Nephron progenitor cell (in vitro differentiated cells): Measurements from ENCODE around the gene ANKRD65.
"Not testable (repeated sequence)": the region's sequence is repeated elsewhere in the genome, so short reads cannot be mapped to it uniquely, and the experiment has no call there.

Source experiments
- DNase-seq: peaks from one replicate; pipeline ENCODE4 v3.0.0; 2021
- H3K27ac Mint-ChIP-seq: 2 replicates; pipeline ENCODE4 v1.8.0; 2021; ENCODE audit warnings: mild to moderate bottlenecking, moderate library complexity, mixed read lengths
- H3K27me3 Mint-ChIP-seq: 2 replicates; pipeline ENCODE4 v1.8.0; 2021; ENCODE audit warnings: mild to moderate bottlenecking, low read depth, mixed read lengths; ENCODE audit not compliant: poor library complexity
- H3K36me3 Mint-ChIP-seq: 2 replicates; pipeline ENCODE4 v1.8.0; 2021; ENCODE audit warnings: low read depth, mixed read lengths
- H3K4me1 Mint-ChIP-seq: 2 replicates; pipeline ENCODE4 v1.8.0; 2021; ENCODE audit warnings: mixed read lengths
- H3K4me3 Mint-ChIP-seq: 2 replicates; pipeline ENCODE4 v1.8.0; 2021; ENCODE audit warnings: mild to moderate bottlenecking, moderate library complexity, mixed read lengths
- H3K9me3 Mint-ChIP-seq: 2 replicates; pipeline ENCODE4 v1.8.0; 2021; ENCODE audit warnings: mild to moderate bottlenecking, moderate library complexity, mixed read lengths
- TF ChIP-seq, protein P1 (sequence below): fragments of 200-600 bp; sonication (generic); IDR thresholded peaks from 2 replicates; pipeline ENCODE4 v1.5.0; 2021; ENCODE audit warnings: antibody characterized with exemption

The ANKRD65 gene

DNA sequence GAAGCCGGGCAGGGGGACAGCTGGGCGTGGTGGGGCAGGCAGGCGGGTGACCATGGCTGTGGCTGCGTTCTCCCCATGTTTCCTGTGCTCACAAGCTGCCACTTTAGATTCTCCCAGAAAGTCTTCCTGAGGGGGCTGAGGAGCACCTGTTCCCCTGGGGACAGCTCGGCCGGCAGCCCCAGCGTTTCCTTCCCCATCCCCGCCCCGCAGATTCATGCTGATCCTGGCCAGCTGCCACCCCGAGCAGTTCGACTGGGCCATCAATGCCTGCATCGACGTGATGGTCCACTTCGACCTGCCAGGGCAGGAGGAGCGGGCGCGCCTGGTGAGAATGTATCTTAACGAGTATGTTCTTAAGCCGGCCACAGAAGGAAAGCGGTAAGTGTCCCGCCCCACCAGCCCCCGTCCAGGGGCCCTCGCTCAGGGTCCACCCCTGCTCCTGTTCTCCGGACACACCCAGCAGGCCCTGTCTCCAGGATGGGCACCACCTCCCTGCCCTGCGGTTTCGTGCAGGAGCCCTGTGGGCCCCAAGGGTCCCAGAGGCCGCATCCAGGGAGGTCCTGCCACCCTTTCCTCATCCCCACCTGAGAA is 39.6 kb upstream of the ANKRD65 start:
- no peaks in the 10 kb centered on the region for H3K27me3 Mint-ChIP-seq
- no peaks in the 10 kb centered on the region for H3K9me3 Mint-ChIP-seq
- DNase-seq: no peak
- TF ChIP-seq, protein P1, sequence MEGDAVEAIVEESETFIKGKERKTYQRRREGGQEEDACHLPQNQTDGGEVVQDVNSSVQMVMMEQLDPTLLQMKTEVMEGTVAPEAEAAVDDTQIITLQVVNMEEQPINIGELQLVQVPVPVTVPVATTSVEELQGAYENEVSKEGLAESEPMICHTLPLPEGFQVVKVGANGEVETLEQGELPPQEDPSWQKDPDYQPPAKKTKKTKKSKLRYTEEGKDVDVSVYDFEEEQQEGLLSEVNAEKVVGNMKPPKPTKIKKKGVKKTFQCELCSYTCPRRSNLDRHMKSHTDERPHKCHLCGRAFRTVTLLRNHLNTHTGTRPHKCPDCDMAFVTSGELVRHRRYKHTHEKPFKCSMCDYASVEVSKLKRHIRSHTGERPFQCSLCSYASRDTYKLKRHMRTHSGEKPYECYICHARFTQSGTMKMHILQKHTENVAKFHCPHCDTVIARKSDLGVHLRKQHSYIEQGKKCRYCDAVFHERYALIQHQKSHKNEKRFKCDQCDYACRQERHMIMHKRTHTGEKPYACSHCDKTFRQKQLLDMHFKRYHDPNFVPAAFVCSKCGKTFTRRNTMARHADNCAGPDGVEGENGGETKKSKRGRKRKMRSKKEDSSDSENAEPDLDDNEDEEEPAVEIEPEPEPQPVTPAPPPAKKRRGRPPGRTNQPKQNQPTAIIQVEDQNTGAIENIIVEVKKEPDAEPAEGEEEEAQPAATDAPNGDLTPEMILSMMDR: no peak
- no peak overlapping the region for H3K4me3 Mint-ChIP-seq
- H3K36me3 Mint-ChIP-seq: no peaks in the 10 kb centered on the region
- no peaks in the 10 kb centered on the region for H3K4me1 Mint-ChIP-seq
- no peak overlapping the region for H3K27ac Mint-ChIP-seq

DNA sequence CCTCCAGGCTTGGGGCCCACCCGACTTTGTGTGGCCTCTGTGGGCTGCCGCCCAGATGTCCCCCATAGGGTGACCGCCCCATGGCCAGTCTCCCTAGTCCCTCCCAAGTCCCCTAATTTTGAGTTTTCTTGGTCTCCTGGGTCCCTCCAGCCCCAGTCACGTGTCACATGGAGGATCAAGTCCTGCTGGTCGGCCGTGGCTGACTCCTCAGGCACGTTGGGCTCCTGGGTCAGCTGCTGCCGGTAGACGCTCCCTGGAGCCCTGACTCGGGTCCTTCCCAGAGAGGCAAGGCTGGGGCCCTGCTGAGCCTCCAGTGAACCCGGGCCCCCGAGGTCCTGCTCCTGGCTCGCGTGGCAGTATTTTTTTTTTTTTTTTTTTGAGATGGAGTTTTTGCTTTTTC is 38.6 kb upstream of the ANKRD65 start:
- not testable (repeated sequence) for DNase-seq, H3K36me3 Mint-ChIP-seq, H3K4me1 Mint-ChIP-seq, H3K4me3 Mint-ChIP-seq, H3K9me3 Mint-ChIP-seq, H3K27ac Mint-ChIP-seq, H3K27me3 Mint-ChIP-seq

DNA sequence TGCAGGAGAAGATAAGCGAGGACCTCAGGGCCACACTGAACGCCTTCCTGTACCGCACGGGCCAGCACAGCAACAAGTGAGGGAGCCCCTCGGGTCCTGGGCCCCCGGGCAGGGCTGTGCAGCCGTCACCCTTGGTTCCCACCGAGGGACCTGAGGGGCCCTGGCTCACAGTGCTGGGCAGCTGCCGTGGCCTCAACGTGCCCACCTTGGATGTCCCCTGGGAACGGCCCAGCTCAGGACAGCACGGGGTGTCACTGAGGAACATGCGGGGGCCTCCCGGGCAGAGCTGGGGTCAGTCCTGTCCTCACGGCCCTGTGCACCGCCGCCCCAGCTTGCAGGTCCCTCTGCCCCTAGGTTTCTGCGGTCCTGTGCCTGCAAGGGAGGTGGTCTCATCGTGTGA is 38.1 kb upstream of the ANKRD65 start:
- not testable (repeated sequence) for H3K4me3 Mint-ChIP-seq, H3K27ac Mint-ChIP-seq, H3K36me3 Mint-ChIP-seq, H3K9me3 Mint-ChIP-seq, DNase-seq, H3K27me3 Mint-ChIP-seq, H3K4me1 Mint-ChIP-seq

DNA sequence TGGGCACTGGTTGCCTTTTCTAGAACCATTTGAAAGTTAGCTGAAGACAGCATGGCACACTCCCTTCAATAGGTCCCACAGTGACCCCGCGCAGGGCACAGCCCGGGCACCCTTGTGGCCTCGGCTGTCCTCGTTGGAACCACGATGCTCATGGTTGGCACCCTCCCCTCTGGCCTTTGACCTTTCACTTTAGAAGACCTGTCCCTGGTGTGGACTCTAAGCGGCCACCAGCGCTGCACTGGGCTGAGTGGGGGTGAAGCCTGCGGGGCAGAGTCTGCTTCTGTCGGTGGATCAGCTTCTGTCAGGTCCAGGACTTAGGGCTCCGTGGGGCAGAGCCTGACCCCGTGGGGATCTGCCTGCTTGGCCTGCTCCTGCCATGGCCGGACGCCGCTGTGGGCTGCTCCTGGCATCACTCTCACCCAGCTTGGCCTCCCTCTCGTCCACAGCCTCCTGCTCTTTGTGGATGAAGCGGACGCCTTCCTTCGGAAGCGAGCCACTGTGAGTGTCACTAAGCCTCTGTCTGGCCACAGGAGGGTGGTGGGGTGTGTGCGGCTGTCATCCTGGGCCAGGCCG is 35.7 kb upstream of the ANKRD65 start:
- not testable (repeated sequence) for H3K27ac Mint-ChIP-seq, H3K9me3 Mint-ChIP-seq, H3K27me3 Mint-ChIP-seq, H3K4me3 Mint-ChIP-seq, H3K36me3 Mint-ChIP-seq, H3K4me1 Mint-ChIP-seq, DNase-seq

DNA sequence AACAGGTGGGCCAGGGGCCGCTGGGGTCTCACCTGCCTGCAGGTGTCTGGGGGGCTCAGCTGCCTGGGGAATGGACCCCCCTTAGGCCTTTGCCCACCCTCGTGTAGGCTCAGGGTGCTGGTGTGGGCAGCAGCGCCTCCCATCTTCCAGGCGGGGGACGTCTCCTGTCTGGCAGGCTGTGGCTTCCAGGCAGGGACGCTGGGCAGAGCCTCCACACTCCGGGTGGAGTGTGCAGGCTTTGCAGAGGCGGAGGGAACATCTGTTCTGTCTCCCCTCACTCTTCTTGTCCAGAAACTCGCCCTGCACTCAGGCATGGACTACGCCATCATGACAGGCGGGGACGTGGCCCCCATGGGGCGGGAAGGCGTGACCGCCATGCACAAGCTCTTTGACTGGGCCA is 34.9 kb upstream of the ANKRD65 start:
- not testable (repeated sequence) for H3K4me3 Mint-ChIP-seq, H3K27me3 Mint-ChIP-seq, H3K4me1 Mint-ChIP-seq, H3K36me3 Mint-ChIP-seq, H3K27ac Mint-ChIP-seq, H3K9me3 Mint-ChIP-seq, DNase-seq

DNA sequence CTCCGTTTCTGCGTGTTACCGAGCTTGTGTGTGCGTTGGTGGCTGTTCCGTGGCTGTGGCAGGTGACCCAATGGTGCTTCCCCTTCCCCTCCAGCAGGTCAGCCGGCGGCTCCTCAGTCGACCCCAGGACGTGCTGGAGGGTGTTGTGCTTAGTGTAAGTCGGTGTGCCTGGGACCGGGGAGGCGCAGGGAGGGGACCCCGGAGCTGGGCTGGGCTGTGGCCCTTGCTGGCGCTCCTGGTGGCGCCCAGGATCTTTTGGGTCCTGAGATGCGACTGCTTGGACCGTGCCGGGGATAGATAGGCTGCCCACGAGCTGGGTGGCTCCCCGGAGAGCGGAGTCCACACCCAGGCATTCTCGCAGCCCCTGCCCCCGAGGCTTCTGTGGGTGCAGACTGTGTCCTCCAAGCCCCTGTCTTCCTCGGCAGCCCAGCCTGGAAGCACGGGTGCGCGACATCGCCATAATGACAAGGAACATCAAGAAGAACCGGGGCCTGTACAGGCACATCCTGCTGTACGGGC is 34.3 kb upstream of the ANKRD65 start:
- Mint-ChIP-seq H3K4me3 (no peak overlapping the region), H3K27me3 (no peaks in the 10 kb centered on the region), H3K9me3 (no peaks in the 10 kb centered on the region), H3K27ac (no peak overlapping the region), H3K36me3 (no peaks in the 10 kb centered on the region), H3K4me1 (no peaks in the 10 kb centered on the region)
- TF ChIP-seq, protein P1: no peak
- no peak for DNase-seq

DNA sequence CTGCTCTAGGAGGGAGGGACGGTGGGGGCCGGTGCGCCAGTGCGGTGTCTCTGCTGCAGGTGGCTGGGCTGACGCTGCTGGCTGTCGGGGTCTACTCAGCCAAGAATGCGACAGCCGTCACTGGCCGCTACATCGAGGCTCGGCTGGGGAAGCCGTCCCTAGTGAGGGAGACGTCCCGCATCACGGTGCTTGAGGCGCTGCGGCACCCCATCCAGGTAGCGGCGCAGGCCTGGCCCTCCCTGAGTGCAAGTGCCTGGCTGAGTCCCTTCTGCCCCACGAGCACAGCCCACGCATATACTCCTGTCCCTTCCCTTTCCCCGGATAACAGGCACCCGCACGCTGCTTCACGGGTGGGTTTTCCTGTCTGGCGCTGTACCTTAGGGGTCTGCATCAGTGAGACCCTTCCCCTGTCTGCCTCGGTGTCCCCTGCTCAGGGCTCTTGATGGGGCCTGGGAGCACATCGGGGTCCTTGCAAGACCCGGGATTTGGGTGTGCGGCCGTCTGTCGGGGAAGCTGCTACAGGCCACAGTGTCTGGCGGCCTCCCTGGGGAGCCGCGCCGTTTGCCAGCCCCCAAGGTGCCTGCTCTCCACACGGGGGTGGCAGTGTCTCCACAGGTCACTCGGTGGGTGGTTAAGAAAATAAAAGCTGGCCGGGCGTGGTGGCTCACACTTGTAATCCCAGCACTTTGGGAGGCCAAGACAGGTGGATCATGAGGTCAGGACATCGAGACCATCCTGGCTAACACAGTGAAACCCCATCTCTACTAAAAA is 33.4 kb upstream of the ANKRD65 start:
- H3K4me3 Mint-ChIP-seq, H3K9me3 Mint-ChIP-seq, DNase-seq, H3K36me3 Mint-ChIP-seq, H3K4me1 Mint-ChIP-seq, H3K27ac Mint-ChIP-seq, H3K27me3 Mint-ChIP-seq: not testable (repeated sequence)

DNA sequence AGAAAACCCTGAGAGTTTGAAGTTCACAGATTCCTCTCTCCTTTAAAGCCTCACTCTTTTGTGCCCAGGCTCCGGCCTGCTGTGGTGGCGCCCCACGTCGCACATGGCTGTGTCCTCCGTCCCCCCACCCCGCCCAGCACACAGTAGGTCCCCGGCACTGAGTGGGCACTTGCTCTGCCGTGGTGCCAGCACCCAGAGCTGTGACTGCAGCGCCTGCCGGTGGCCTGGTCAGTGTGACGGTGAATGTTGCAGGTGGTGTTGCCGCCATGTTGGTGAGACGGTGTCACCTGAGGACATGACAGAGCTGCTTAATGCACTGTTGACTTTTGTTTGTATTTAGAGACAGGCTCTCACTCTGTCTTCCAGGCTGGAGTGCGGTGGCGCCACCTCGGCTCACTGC is 31.8 kb upstream of the ANKRD65 start:
- H3K27me3 Mint-ChIP-seq: peaks cover 7% of the 10 kb centered on the region
- H3K36me3 Mint-ChIP-seq: no peaks in the 10 kb centered on the region
- H3K4me1 Mint-ChIP-seq: peaks cover 6% of the 10 kb centered on the region
- H3K4me3 Mint-ChIP-seq: no peak overlapping the region
- DNase-seq: no peak
- H3K27ac Mint-ChIP-seq: no peak overlapping the region
- TF ChIP-seq, protein P1: no peak
- no peaks in the 10 kb centered on the region for H3K9me3 Mint-ChIP-seq

DNA sequence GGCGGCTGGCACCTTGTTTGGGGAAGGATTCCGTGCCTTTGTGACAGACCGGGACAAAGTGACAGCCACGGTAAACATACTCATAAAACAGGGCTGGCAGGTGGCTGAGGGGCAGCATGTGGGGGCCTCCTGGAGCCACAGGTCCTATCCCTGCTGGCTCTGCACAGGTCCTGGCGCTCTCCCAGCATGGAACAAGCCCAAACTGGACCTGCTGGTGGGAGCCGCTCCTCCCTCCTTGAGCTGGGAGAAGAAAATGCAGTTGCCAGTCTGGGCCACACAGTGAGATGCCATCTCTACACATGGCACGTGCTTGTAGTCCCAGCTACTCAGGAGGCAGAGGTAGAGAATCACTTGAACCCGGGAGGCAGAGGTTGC is 31.3 kb upstream of the ANKRD65 start:
- H3K9me3 Mint-ChIP-seq, H3K27ac Mint-ChIP-seq, H3K4me3 Mint-ChIP-seq, H3K27me3 Mint-ChIP-seq, DNase-seq, H3K36me3 Mint-ChIP-seq, H3K4me1 Mint-ChIP-seq: not testable (repeated sequence)
